ENCODE measurements around the gene ACOT2. TPM values are rescaled to one million over a fixed set of nuclear protein-coding genes. Genes with fewer than 3 reads are reported as not detected.
"Not testable (repeated sequence)": the region's sequence is repeated elsewhere in the genome, so short reads cannot be mapped to it uniquely, and the experiment has no call there.

ACOT2 gene
- polyA plus RNA-seq, 1 donor (not counting 4 experiments of a cell fraction or from before 2014, with no cell fraction given) = 5.4 TPM

- H2AFZ ChIP-seq (ENCODE audit: control insufficient read depth, low read length); H3K27ac ChIP-seq (ENCODE audit: control insufficient read depth, insufficient read depth, low read length); H3K4me1 ChIP-seq (ENCODE audit: control insufficient read depth, extremely low read depth, insufficient read depth, low read length); H3K9me1 ChIP-seq (ENCODE audit: control insufficient read depth, extremely low read depth, insufficient read depth, low read length); dilution Hi-C loops (cut with MboI; ENCODE audit: extremely low pct_ligation_motif_present, low sequenced_read_pairs); H3K36me3 ChIP-seq (ENCODE audit: control insufficient read depth in 2 of 2, extremely low read depth in 1 of 2, insufficient read depth in 2 of 2, low read length in 2 of 2); H3K9ac ChIP-seq (ENCODE audit: control insufficient read depth, extremely low read depth, insufficient read depth, low read length); H3K27me3 ChIP-seq (ENCODE audit: control insufficient read depth, extremely low read depth, insufficient read depth, low read length); DNase-seq (ENCODE audit: low read depth, low spot score); H3K79me2 ChIP-seq (ENCODE audit: control insufficient read depth, insufficient read depth, low read length); H3K4me3 ChIP-seq (ENCODE audit: control insufficient read depth in 2 of 3, extremely low read depth in 1 of 3, insufficient read depth in 2 of 3, low read depth in 1 of 3, low read length in 3 of 3); H4K20me1 ChIP-seq (ENCODE audit: control insufficient read depth, extremely low read depth, insufficient read depth, low read length); H3K4me2 ChIP-seq (ENCODE audit: control insufficient read depth, extremely low read depth, insufficient read depth, low read depth, low read length); H3K9me3 ChIP-seq (ENCODE audit: control insufficient read depth, low read depth, low read length); FAIRE-seq: not testable (repeated sequence)
Observed at GRCh38 chr14:73562696-73563095, 6.3 kb upstream of the ACOT2 start.

GRCh38 chr14:73566431-73566830 lies 2.6 kb upstream of the ACOT2 start:
- H2AFZ ChIP-seq (ENCODE audit: control insufficient read depth, low read length); H3K4me2 ChIP-seq (ENCODE audit: control insufficient read depth, extremely low read depth, insufficient read depth, low read depth, low read length); H3K4me3 ChIP-seq (ENCODE audit: control insufficient read depth in 2 of 3, extremely low read depth in 1 of 3, insufficient read depth in 2 of 3, low read depth in 1 of 3, low read length in 3 of 3); H3K9me1 ChIP-seq (ENCODE audit: control insufficient read depth, extremely low read depth, insufficient read depth, low read length); DNase-seq (ENCODE audit: low read depth, low spot score); dilution Hi-C loops (cut with MboI; ENCODE audit: extremely low pct_ligation_motif_present, low sequenced_read_pairs); H3K27ac ChIP-seq (ENCODE audit: control insufficient read depth, insufficient read depth, low read length); H3K36me3 ChIP-seq (ENCODE audit: control insufficient read depth in 2 of 2, extremely low read depth in 1 of 2, insufficient read depth in 2 of 2, low read length in 2 of 2); H3K27me3 ChIP-seq (ENCODE audit: control insufficient read depth, extremely low read depth, insufficient read depth, low read length); FAIRE-seq; H4K20me1 ChIP-seq (ENCODE audit: control insufficient read depth, extremely low read depth, insufficient read depth, low read length); H3K9me3 ChIP-seq (ENCODE audit: control insufficient read depth, low read depth, low read length); H3K79me2 ChIP-seq (ENCODE audit: control insufficient read depth, insufficient read depth, low read length); H3K9ac ChIP-seq (ENCODE audit: control insufficient read depth, extremely low read depth, insufficient read depth, low read length): not testable (repeated sequence)
- H3K4me1 ChIP-seq (ENCODE audit: control insufficient read depth, extremely low read depth, insufficient read depth, low read length) = peaks cover 20% of the 10 kb centered on the region

- H3K4me2 ChIP-seq (ENCODE audit: control insufficient read depth, extremely low read depth, insufficient read depth, low read depth, low read length); H3K36me3 ChIP-seq (ENCODE audit: control insufficient read depth in 2 of 2, extremely low read depth in 1 of 2, insufficient read depth in 2 of 2, low read length in 2 of 2); H3K4me3 ChIP-seq (ENCODE audit: control insufficient read depth in 2 of 3, extremely low read depth in 1 of 3, insufficient read depth in 2 of 3, low read depth in 1 of 3, low read length in 3 of 3); H3K9ac ChIP-seq (ENCODE audit: control insufficient read depth, extremely low read depth, insufficient read depth, low read length); H3K79me2 ChIP-seq (ENCODE audit: control insufficient read depth, insufficient read depth, low read length); FAIRE-seq; DNase-seq (ENCODE audit: low read depth, low spot score); dilution Hi-C loops (cut with MboI; ENCODE audit: extremely low pct_ligation_motif_present, low sequenced_read_pairs); H3K27ac ChIP-seq (ENCODE audit: control insufficient read depth, insufficient read depth, low read length); H3K9me1 ChIP-seq (ENCODE audit: control insufficient read depth, extremely low read depth, insufficient read depth, low read length); H3K27me3 ChIP-seq (ENCODE audit: control insufficient read depth, extremely low read depth, insufficient read depth, low read length); H4K20me1 ChIP-seq (ENCODE audit: control insufficient read depth, extremely low read depth, insufficient read depth, low read length); H2AFZ ChIP-seq (ENCODE audit: control insufficient read depth, low read length); H3K9me3 ChIP-seq (ENCODE audit: control insufficient read depth, low read depth, low read length): not testable (repeated sequence)
- H3K4me1 ChIP-seq (ENCODE audit: control insufficient read depth, extremely low read depth, insufficient read depth, low read length) = peaks cover 20% of the 10 kb centered on the region
Observed at GRCh38 chr14:73566935-73567334, 2.1 kb upstream of the ACOT2 start.
